ENCODE results near the gene LBR.

Gene LBR

DNA sequence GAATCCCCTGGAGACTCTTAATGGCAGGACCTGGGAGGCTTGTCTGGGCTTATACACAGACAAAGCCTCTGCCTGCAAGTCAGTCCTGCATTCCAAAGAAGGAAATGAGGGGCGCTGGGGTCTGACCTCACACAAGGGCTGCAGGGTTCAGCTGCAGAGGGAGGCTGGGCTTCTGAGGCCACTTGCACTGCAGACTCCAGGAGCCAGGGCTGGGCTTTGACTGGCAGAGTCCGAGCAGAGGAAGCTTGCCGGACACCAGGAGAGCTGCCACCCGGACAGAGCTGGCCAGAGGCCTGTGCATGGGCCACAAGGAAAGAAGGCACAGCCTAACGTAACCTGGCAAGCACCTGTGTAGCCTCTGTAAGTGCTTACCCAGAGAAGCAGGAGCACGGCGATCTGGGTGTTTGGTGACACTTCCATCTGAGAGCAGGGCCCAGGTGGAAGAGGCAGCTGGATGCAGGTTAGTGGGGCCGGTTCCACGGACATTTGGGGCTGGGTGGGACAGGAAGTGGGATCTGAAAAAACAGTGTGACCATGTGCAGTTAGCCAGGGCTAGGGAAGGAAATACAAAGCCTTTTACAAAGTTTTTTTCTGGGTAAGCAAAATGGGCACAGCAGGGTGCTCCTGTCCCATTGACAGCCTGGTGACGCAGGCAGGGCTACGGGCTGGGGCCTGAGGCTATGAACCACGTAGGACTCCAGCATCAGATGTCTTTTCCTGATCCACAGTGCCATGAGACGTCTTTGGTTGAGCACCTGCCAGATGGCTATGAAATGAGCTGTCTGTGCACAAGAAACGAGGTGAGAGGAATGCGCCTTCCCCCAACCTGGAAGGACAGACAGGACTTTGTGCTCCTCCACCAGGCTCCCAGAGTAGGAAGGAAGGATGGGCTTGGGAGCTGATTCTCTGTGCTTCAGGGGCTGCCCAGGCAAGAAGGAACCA lies 37.3 kb upstream of the LBR start:
- DNase-seq (ENCODE audit: low read depth), result no peak

GRCh38 chr1:225462714-225463574 lies 35.1 kb upstream of the LBR start:
- no peak for DNase-seq (ENCODE audit: low read depth)

- DNase-seq (ENCODE audit: low read depth), result no peak
These were observed 34.5 kb upstream of the LBR start for GRCh38 chr1:225462429-225462713.

- peak; percentile 19 for DNase-seq (ENCODE audit: low read depth)
These were observed 33.9 kb upstream of the LBR start for GRCh38 chr1:225461533-225462428.

- no peak for DNase-seq (ENCODE audit: low read depth)
These were observed 33.1 kb upstream of the LBR start for GRCh38 chr1:225460737-225461532.

GRCh38 chr1:225460021-225460736 lies 32.3 kb upstream of the LBR start:
- DNase-seq (ENCODE audit: low read depth), result no peak

GRCh38 chr1:225458222-225458631 lies 30.4 kb upstream of the LBR start:
- DNase-seq (ENCODE audit: low read depth), result no peak

DNA sequence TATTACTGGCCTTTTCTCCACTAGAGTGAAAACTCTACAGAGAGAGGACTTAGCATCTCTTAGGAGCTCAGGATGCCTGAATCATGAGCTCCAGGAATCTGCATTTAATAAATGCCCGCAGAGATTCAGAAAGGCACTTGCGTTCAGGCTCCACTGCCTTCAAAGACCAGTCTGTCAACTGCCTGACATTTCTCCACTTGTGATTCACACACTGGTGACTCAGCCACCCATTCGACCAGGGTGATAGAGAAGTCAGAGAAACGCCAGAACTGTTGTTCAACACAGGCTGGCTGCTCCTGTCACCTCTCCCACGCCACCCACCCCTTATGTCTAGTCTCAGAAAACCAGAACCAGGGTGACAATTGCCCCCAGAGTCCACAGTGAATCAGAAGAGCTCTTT lies 26.9 kb upstream of the LBR start:
- DNase-seq (ENCODE audit: low read depth), result peak; percentile 36

GRCh38 chr1:225453797-225454648 lies 26.2 kb upstream of the LBR start:
- no peak for DNase-seq (ENCODE audit: low read depth)

- DNase-seq (ENCODE audit: low read depth), result no peak
These were observed 24.1 kb upstream of the LBR start for GRCh38 chr1:225451840-225452515.

DNA sequence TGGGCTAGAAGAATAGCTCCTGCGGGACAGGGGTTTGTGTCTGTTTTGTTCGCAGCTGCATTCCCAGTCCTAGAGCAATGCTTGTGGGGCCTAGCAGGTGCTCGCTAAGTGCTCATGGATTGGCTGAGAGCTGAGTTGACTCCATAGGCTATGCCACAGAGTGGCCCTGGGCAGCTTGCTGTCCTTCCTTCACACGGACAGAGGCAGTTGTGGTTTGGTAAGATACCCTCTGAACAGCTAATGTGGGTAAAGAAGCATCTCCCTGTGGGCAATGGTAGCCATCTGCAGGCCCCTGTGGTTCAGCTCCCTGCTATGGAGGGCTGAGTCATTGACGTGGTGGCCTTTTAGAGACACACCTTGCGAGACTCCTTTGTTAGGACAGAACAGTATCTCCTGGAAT lies 23.5 kb upstream of the LBR start:
- no peak for DNase-seq (ENCODE audit: low read depth)

DNA sequence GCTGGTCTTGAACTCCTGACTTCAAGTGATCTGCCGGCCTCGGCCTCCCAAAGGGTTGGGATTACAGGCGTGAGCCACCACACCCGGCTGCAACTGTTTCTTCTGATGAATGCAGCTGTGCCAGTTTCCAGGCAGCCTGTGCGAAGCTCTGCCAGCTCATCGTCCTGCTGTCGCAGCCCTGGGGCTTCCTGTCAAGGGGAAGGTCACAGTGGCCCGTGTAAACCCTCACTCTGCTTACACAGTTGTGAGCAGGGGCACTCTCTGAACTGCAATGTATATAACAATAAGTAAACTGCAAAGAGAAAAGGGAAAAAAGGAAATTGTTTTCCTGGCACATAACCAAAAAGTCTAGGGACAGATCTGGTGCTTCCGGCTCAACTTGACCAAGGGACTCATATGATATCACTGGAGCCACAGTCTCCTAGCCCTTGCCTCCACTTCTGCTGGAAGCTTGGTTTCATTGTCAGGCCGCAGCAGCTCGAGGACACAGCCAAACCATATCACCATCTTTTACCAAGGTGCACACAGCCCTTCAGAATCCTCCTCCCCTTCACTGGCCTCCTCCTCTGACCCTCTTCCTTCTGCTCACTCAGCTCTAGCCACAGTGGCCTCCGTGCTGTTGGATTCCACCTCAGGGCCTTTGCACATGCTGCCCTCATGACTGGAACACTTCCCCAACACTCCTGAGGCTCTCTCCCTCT lies 22.8 kb upstream of the LBR start:
- no peak for DNase-seq (ENCODE audit: low read depth)

- no peak for DNase-seq (ENCODE audit: low read depth)
These were observed 21.9 kb upstream of the LBR start for GRCh38 chr1:225449774-225450173.

- DNase-seq (ENCODE audit: low read depth), result no peak
These were observed 21.4 kb upstream of the LBR start for GRCh38 chr1:225449261-225449660.

DNA sequence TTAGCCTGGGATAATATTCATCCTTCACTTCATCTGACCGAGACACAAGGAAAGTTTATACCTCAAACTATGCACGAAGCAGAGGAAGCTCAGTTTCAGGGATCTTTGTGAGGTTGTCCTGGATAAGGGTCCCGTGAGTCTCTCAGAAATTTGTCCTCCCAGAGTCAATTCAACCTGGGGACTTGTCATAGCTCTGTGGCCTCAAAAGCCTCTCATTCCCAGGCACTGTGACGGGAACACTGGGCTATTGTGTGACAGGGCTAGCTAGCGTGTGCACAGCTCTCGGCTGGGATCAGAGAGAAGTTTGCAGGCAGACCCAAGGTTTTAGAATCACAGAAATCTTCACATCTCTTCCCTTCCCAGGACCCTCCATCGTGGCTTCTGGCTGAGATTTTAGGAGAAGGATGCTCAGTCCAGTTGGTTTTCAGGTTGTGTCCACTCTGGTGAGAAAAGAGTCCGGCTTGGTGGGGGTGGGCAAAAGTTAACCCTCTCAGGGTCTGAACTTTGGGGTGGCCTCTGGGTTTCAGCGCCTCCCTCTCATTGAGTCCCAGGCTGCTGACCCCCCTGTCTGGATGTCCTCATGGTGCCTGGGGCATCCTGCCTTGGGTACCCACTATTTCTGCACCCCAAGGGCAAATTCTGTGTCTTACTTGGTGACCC lies 20.4 kb upstream of the LBR start:
- DNase-seq (ENCODE audit: low read depth), result no peak

DNA sequence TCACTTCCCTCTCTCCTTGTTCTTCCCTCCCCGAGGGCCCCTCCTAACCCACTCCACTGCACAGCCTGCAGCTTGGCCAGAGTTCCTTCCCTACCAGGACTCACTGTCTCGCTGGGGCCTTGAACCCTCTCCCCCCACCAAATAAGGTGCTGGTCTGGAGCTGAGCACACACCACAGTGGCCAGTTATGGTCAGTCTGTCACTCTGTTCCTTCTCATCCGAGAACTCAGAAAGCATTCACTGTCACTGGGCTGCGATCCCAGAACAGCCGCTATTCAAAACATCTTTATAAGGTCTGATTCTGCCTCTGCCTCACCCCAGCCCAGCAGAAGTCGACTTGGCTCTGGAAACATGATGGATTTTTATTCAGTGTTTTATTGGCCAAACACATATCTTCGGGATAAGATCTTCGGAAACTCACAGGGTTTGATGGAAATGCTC lies 19.8 kb upstream of the LBR start:
- DNase-seq (ENCODE audit: low read depth), result peak; percentile 31

- DNase-seq (ENCODE audit: low read depth), result no peak
These were observed 19.3 kb upstream of the LBR start for GRCh38 chr1:225446981-225447615.
